ENCODE measurements around the gene CENPQ. TPM values are rescaled to one million over a fixed set of nuclear protein-coding genes. Genes with fewer than 3 reads are reported as not detected.
A peak's percentile ranks its signal among the peaks of the same experiment; 100 is the strongest.

Gene CENPQ
- total RNA-seq, 1 experiment from 2014 or later = 11.0 TPM

DNA sequence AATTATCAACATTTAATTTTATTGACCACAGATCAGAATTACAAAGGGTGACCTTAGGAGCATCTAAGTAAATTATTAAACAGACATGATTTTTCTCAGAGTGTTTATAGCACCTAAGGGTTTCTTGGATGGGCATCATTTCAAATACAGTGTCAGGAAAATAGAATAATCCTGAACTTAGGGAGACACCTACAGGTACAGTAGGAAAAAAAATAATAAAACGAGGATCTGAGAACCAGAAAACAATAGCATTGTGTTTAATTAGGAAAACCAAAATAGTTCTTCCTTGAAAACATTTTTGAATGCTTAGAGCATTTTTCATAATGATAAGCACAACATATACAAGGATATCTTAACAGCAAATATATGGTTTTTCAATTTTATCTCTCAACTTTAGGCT lies 39.4 kb upstream of the CENPQ start:
- no peak for DNase-seq

GRCh38 chr6:49430187-49430586 lies 33.0 kb upstream of the CENPQ start:
- H3K4me2 ChIP-seq = no peak overlapping the region
- H3K9me2 ChIP-seq (ENCODE audit: insufficient read depth) = no peaks in the 10 kb centered on the region
- H3K27me3 ChIP-seq (ENCODE audit: insufficient read depth, low read depth) = no peaks in the 10 kb centered on the region
- no peaks in the 10 kb centered on the region for H3K9me3 ChIP-seq (ENCODE audit: insufficient read depth, low read depth)
- no TSS peak for BruUV-seq (replicated peaks)
- ChIA-PET CTCF (no interaction called here), POLR2A (ENCODE audit: unreplicated experiment) (no interaction called here)
- no peak overlapping the region for H3K27ac ChIP-seq
- no peak for DNase-seq
- H4K20me1 ChIP-seq (ENCODE audit: insufficient read depth) = no peaks in the 10 kb centered on the region
- H3K4me3 ChIP-seq = no peak overlapping the region
- intact Hi-C loops (cut with micrococcal nuclease; ENCODE audit: unreplicated experiment) = no loop called here
- H3K36me3 ChIP-seq (ENCODE audit: low read depth) = 0 out of 2 replicates have a peak, but pooled peaks cover 11% of the 10 kb centered on the region
- H3K79me2 ChIP-seq (ENCODE audit: low read depth) = no peaks in the 10 kb centered on the region
- no peaks in the 10 kb centered on the region for H3F3A ChIP-seq (ENCODE audit: insufficient read depth, low read depth)
- TF ChIP-seq, protein P1, sequence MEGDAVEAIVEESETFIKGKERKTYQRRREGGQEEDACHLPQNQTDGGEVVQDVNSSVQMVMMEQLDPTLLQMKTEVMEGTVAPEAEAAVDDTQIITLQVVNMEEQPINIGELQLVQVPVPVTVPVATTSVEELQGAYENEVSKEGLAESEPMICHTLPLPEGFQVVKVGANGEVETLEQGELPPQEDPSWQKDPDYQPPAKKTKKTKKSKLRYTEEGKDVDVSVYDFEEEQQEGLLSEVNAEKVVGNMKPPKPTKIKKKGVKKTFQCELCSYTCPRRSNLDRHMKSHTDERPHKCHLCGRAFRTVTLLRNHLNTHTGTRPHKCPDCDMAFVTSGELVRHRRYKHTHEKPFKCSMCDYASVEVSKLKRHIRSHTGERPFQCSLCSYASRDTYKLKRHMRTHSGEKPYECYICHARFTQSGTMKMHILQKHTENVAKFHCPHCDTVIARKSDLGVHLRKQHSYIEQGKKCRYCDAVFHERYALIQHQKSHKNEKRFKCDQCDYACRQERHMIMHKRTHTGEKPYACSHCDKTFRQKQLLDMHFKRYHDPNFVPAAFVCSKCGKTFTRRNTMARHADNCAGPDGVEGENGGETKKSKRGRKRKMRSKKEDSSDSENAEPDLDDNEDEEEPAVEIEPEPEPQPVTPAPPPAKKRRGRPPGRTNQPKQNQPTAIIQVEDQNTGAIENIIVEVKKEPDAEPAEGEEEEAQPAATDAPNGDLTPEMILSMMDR (conservative IDR thresholded peaks at IDR 0.05) = no peak
- no peak for TF ChIP-seq EZH2 (IDR thresholded peaks at IDR 0.05; ENCODE audit: low read depth)
- no peak overlapping the region for H2AFZ ChIP-seq
- no peaks in the 10 kb centered on the region for H3K4me1 ChIP-seq (replicated peaks; ENCODE audit: insufficient read depth)

More for the DNA sequence above, 39.4 kb upstream of the CENPQ start:
- no peak overlapping the region for H3K4me3 ChIP-seq
- BruUV-seq (replicated peaks) = no TSS peak
- H2AFZ ChIP-seq = no peak overlapping the region
- H3F3A ChIP-seq (ENCODE audit: insufficient read depth, low read depth) = no peaks in the 10 kb centered on the region
- H3K9me2 ChIP-seq (ENCODE audit: insufficient read depth) = no peaks in the 10 kb centered on the region
- no peaks in the 10 kb centered on the region for H3K9me3 ChIP-seq (ENCODE audit: insufficient read depth, low read depth)
- intact Hi-C loops (cut with micrococcal nuclease; ENCODE audit: unreplicated experiment) = loop anchor here (1.0 kb wide), 1 partner anchor 1636 kb away; no protein-coding TSS in a partner anchor
- POLR2A ChIA-PET (ENCODE audit: unreplicated experiment) = no interaction called here
- no peak overlapping the region for H3K27ac ChIP-seq
- H3K4me2 ChIP-seq = no peak overlapping the region
- CTCF ChIA-PET = no interaction called here
- H3K4me1 ChIP-seq (replicated peaks; ENCODE audit: insufficient read depth) = no peaks in the 10 kb centered on the region
- H3K36me3 ChIP-seq (ENCODE audit: low read depth) = no peaks in the 10 kb centered on the region
- no peaks in the 10 kb centered on the region for H3K79me2 ChIP-seq (ENCODE audit: low read depth)
- no peaks in the 10 kb centered on the region for H3K27me3 ChIP-seq (ENCODE audit: insufficient read depth, low read depth)
- TF ChIP-seq EZH2 (IDR thresholded peaks at IDR 0.05; ENCODE audit: low read depth) = no peak
- TF ChIP-seq, protein P1 (conservative IDR thresholded peaks at IDR 0.05) = peak; percentile 59
- no peaks in the 10 kb centered on the region for H4K20me1 ChIP-seq (ENCODE audit: insufficient read depth)

GRCh38 chr6:49430866-49431265 lies 32.3 kb upstream of the CENPQ start:
- Histone ChIP-seq H2AFZ (no peak overlapping the region), H3K36me3 (ENCODE audit: low read depth) (0 out of 2 replicates have a peak, but pooled peaks cover 13% of the 10 kb centered on the region), H3K9me3 (ENCODE audit: insufficient read depth, low read depth) (no peaks in the 10 kb centered on the region), H3K27ac (no peak overlapping the region), H3F3A (ENCODE audit: insufficient read depth, low read depth) (no peaks in the 10 kb centered on the region), H3K79me2 (ENCODE audit: low read depth) (no peaks in the 10 kb centered on the region), H3K4me2 (no peak overlapping the region), H3K9me2 (ENCODE audit: insufficient read depth) (no peaks in the 10 kb centered on the region), H3K4me1 (replicated peaks; ENCODE audit: insufficient read depth) (no peaks in the 10 kb centered on the region), H3K27me3 (ENCODE audit: insufficient read depth, low read depth) (no peaks in the 10 kb centered on the region), H3K4me3 (no peak overlapping the region), H4K20me1 (ENCODE audit: insufficient read depth) (no peaks in the 10 kb centered on the region)
- POLR2A ChIA-PET (ENCODE audit: unreplicated experiment) = no interaction called here
- no TSS peak for BruUV-seq (replicated peaks)
- CTCF ChIA-PET = interaction anchor here (0.7 kb wide), 1 partner anchor 655 kb away, joined by 3 read pairs; no protein-coding TSS in a partner anchor
- intact Hi-C loops (cut with micrococcal nuclease; ENCODE audit: unreplicated experiment) = no loop called here
- DNase-seq = no peak
- TF ChIP-seq, protein P1 (conservative IDR thresholded peaks at IDR 0.05) = no peak
- no peak for TF ChIP-seq EZH2 (IDR thresholded peaks at IDR 0.05; ENCODE audit: low read depth)

Measured in PC-9 (cell line).